Neural progenitor cell (in vitro differentiated cells): Measurements from ENCODE around the gene EXO1.

Source experiments
- CTCF ChIP-seq: fragments of 200-600 bp; sonication (generic); IDR thresholded peaks from 2 replicates; pipeline ENCODE4 v1.5.1; 2017; ENCODE audit warnings: antibody characterized with exemption, mild to moderate bottlenecking
- EZH2 ChIP-seq: fragments of 200-600 bp; sonication (generic); IDR thresholded peaks from 2 replicates; pipeline ENCODE4 v1.6.1; 2017; ENCODE audit warnings: antibody characterized with exemption, mild to moderate bottlenecking, moderate library complexity

GRCh38 chr1:241894016-241894415 lies 46.0 kb downstream of the EXO1 start:
- TF ChIP-seq CTCF (no peak), EZH2 (no peak)
